ENCODE results near the gene MRPS12.
"Not testable (repeated sequence)": the region's sequence is repeated elsewhere in the genome, so short reads cannot be mapped to it uniquely, and the experiment has no call there.

The MRPS12 gene

DNA sequence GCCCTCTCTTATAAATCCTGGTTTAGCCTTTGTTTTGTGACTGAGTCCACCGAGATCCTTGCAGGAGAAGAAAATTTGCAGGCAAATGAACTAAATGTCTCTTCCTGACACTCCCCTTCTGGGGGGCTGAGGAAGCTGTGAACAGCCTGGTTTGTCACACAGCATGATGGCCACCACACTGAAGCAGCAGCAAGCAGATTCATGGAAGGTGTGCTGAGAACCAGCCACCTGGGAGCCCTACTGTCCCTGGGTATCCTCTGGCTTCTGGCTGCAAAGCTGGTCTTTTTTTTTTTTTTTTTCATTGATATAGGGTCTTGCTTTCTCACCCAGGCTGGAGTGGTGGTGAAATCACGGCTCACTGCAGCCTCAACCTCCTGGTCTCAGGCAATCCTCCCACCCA, 11.2 kb downstream of the MRPS12 start:
- no peak for DNase-seq

GRCh38 chr19:38942471-38943181, 11.9 kb downstream of the MRPS12 start:
- no peak for DNase-seq

DNA sequence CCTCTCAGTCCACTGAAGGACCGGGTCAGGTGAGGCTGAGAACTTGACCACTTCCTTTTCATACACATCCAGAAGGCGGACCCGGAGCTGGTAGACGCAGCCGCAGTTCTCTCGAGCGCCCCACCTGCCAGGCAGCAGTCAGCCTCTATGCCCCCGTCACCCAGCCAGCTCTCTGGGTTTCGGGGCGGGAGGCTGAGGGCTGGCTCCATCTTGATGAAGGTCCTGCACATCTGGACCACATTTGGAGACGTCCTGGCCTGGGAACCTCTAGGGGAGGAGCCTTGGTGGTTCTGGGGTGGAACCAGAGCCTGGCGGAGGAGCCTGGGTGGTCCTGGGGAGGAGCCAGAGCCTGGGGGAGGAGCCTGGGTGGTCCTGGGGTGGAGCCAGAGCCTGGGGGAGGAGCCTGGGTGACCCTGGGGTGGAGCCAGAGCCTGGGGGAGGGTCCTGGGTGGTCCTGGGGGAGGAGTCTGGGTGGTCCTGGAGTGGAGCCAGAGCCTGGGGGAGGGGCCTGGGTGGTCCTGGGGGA, 14.3 kb downstream of the MRPS12 start:
- DNase-seq: no peak

DNA sequence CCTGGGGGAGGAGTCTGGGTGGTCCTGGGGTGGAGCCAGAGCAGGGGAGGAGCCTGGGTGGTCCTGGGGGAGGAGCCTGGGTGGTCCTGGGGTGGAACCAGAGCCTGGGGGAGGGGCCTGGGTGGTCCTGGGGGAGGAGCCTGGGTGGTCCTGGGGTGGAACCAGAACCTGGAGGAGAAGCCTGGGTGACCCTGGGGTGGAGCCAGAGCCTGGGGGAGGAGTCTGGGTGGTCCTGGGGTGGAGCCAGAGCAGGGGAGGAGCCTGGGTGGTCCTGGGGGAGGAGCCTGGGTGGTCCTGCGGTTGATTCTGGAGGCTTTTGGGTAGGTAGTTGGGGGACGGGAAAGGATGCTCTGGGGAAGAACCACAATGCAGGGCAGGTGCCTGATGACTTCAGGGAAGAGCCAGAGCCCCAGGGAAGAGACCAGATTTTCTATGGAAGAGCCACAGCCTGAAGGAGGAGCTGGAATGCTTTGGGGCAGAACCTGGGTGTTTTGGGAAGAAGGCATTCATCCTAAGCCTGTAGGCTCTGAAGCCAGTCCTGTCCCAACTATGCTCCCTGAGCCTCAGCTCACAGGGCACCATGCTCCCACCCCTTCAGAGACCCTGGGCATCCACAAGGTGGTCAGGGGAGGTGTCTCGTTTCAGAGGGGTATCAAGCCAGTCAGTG, 15.0 kb downstream of the MRPS12 start:
- no peak for DNase-seq

GRCh38 chr19:38946229-38947010, 15.7 kb downstream of the MRPS12 start:
- DNase-seq: no peak

- DNase-seq: peak; percentile 70 to 79
Observed at GRCh38 chr19:38949580-38950367, 19.0 kb downstream of the MRPS12 start.

- DNase-seq: no peak
Observed at GRCh38 chr19:38951187-38951586, 20.4 kb downstream of the MRPS12 start.

GRCh38 chr19:38952395-38953165, 21.8 kb downstream of the MRPS12 start:
- peak; percentile 29 to 65 for DNase-seq

DNA sequence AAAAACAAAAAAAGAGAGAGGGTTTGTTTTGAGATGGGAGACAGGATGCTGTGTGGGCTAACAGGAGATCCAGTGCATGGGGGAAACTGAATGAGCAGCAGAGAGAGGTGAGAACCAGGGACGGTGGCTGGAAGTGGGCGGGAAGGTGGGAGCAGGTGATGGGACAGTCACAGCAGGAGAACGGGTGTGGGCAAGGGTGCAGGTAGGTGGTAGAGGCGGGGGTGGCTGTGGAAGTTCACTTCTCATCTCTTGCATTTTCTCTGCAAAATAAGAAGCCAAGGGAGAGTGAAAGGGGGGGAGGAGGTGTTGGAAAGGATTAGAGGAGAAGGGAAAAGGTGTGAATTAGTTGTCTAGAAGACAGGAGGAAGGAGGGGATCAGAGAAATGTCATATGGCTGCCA, 22.9 kb downstream of the MRPS12 start:
- DNase-seq: no peak

DNA sequence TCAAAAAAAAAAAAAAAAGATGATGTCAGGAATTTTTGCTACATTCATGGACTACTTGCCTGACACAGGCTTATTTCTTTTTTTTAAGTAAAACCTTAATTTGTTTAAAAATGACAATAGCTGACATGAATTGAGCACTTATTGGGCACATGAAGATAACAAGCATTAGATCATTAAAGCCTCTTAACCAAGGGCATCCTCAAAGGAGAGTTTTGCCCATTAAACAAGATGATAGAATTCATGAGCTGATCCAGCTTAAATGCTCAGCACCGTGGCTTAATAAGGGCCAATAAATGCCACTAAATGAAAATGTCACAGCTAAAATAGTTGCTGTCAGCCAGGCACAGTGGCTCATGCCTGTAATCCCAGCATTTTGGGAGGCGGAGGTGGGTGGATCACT, 25.5 kb downstream of the MRPS12 start:
- DNase-seq: no peak

DNA sequence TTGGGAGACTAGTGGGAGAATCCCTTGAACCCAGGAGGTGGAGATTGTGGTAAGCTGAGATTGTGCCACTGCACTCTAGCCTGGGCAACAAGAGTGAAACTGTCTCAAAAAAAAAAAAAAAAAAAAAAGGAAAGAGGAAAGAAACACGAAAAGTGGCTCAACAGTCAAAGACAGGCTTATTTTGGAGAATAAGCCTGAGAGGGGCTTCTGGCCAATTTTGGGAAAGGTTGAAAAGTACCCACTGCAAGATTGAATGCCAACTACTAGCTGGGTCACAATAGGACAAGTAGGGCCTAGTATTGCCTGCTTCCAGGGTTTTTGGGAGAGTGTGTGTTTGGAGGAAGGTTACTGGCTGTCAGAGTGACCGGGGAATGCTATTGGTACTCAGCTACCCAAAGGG, 27.6 kb downstream of the MRPS12 start:
- DNase-seq: no peak

- no peak for DNase-seq
Observed at GRCh38 chr19:38959618-38960017, 28.9 kb downstream of the MRPS12 start.

- no peak for DNase-seq
Observed at GRCh38 chr19:38964738-38965137, 34.0 kb downstream of the MRPS12 start.

GRCh38 chr19:38966149-38966548, 35.4 kb downstream of the MRPS12 start:
- not testable (repeated sequence) for DNase-seq

DNA sequence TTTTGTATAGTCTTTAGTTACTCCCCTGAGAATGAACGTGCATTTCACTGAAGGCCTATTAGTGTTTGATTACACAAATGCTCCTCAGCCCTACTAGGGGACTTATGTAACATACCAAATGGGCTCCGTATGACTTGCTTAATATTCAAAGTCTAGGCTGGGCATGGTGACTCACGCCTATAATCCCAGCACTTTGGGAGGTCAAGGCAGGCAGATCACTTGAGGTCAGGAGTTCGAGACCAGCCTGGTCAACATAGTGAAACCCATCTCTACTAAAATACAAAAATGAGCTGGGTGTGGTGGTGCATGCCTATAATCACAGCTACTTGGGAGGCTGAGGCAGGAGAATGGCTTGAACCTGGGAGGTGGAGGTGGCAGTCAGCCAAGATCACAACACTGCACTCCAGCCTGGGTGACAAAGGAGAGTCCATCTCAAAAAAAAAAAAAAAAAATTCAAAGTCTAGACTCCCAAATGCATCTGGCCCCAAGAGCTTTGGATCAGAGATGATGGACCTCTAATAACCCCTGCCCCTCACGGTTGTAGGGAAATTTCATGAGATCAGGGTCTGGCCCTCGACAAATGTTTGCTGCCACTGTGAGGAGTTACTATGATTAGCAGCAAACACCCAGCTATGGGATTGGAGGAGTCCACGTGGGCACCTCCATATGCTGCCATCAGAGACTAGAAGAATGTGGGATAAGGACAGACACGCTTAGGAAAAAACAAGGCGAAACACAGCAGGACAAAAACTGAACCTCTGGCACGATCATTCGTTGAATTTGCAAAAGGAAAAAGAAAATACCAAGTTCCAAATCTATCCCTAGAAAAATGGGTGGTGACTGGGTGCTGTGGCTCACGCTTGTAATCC, 40.2 kb downstream of the MRPS12 start:
- DNase-seq: no peak

DNA sequence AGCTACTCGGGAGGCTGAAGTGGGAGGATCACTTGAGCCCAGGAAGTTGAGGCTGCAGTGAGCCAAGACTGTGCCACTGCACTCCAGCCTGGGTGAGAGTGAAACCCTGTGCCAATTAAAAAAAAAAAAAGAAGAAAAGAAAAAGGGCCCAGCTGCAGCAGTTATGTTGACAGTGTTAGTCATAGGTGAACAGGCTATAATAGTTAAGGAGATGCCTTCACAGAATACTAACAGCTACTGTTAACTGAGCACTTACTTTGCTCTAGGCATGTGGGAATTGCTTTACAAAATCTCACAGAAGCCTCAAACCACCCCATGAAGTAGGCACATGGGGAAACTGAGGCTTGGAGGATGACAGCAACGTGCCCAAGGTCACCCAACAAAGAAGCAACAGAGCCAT, 40.9 kb downstream of the MRPS12 start:
- DNase-seq: no peak

DNA sequence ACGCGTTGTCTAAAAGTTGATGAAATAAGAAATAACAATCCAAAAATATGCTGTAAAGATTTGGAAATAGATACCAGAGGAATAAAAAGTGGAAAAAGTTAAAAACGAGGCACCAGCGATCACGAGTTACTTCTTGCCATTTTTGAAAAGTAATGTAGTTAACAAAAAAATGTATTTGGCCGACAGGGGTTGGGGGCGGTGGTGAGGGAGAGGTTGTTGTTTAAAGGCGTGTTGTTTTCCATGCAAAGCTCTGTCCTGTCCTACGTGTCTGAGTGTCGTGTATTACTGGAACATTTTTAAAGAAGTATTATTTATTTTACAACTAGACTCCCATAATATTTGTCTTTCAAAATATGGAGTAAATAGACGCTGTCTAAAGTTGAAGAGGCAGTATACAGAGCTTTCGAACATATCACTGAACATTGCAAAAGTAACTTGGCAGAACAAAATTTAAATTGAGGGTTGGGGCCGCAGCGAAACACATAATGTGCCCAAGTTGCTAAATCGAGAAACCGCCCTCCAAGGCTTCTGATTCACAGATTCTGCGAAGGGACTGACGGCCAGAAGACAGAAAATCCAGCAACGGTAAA, 44.0 kb downstream of the MRPS12 start:
- no peak for DNase-seq

- DNase-seq: no peak
Observed at GRCh38 chr19:38975214-38975860, 44.6 kb downstream of the MRPS12 start, which contains the start of gene FBXO17. Gene FBXO17 (minus strand): TSS chr19:38975742. CDS start chr19:38950319, 25,423 bp downstream.

DNA sequence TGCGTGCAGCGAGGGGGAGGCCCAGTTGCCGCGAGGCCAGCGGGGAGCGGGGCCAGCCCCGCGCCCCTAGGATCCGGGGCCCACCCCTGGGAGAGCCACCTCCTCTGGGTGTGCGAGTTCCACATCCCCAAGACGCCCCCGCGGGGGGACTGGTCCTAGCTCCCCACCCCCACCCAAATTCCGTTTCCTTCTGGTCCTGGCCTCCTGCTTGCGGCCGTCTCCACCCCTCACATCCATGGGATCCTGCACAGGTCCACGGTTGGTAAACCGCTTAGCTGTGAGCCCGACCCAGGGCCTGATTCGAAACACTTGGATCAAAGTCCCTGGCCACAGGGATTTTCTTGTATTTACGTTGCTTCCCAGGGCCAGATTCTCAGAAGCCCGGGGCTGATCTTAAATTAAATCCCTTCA, 45.1 kb downstream of the MRPS12 start:
- no peak for DNase-seq
